ENCODE data around the gene TGFBR2. TPM values are rescaled to one million over a fixed set of nuclear protein-coding genes. Genes with fewer than 3 reads are reported as not detected.

Gene TGFBR2
- total and polyA plus RNA-seq, 2 experiments from 2014 or later, result 135 to 188 TPM

GRCh38 chr3:30710017-30710416 lies 103.6 kb downstream of the TGFBR2 start:
- Histone ChIP-seq H2AFZ (no peak overlapping the region), H3K9me3 (ENCODE audit: low read depth) (no peaks in the 10 kb centered on the region), H3K27me3 (replicated peaks; ENCODE audit: insufficient read depth) (no peaks in the 10 kb centered on the region), H3F3A (ENCODE audit: insufficient read depth) (no peaks in the 10 kb centered on the region), H3K4me2 (ENCODE audit: unreplicated experiment) (no peak overlapping the region), H3K9ac (no peak overlapping the region), H3K36me3 (ENCODE audit: low read depth) (no peaks in the 10 kb centered on the region), H4K20me1 (ENCODE audit: insufficient read depth) (no peaks in the 10 kb centered on the region), H3K4me1 (ENCODE audit: insufficient read depth) (no peaks in the 10 kb centered on the region), H3K27ac (no peak overlapping the region), H3K9me2 (ENCODE audit: insufficient read depth) (no peaks in the 10 kb centered on the region), H3K4me3 (no peak overlapping the region), H3K79me2 (ENCODE audit: insufficient read depth) (no peaks in the 10 kb centered on the region)
- in situ Hi-C loops (cut with MboI), result no loop called here
- WGBS, 2 experiments (ENCODE audit: low coverage in 1 of 2, low lambda C conversion rate in 2 of 2, missing lambda C conversion rate in 2 of 2), result 78 to 80% methylated on average over 7 of the region's 7 CpGs
- no peak for DNase-seq
- TF ChIP-seq EZH2phosphoT487 (IDR thresholded peaks at IDR 0.05; ENCODE audit: insufficient read depth, low read depth) (no peak), EZH2 (IDR thresholded peaks at IDR 0.05; ENCODE audit: insufficient read depth, poor library complexity, severe bottlenecking) (no peak)

GRCh38 chr3:30711151-30711550 lies 104.8 kb downstream of the TGFBR2 start:
- H3K27ac ChIP-seq, result no peak overlapping the region
- no peaks in the 10 kb centered on the region for H3F3A ChIP-seq (ENCODE audit: insufficient read depth)
- in situ Hi-C loops (cut with MboI), result no loop called here
- no peaks in the 10 kb centered on the region for H3K79me2 ChIP-seq (ENCODE audit: insufficient read depth)
- H3K9me3 ChIP-seq (ENCODE audit: low read depth), result no peaks in the 10 kb centered on the region
- no peaks in the 10 kb centered on the region for H4K20me1 ChIP-seq (ENCODE audit: insufficient read depth)
- H3K4me2 ChIP-seq (ENCODE audit: unreplicated experiment), result no peak overlapping the region
- no peak overlapping the region for H2AFZ ChIP-seq
- no peak overlapping the region for H3K4me3 ChIP-seq
- no peak overlapping the region for H3K9ac ChIP-seq
- no peaks in the 10 kb centered on the region for H3K4me1 ChIP-seq (ENCODE audit: insufficient read depth)
- no peak for TF ChIP-seq EZH2 (IDR thresholded peaks at IDR 0.05; ENCODE audit: insufficient read depth, poor library complexity, severe bottlenecking)
- no peak for TF ChIP-seq EZH2phosphoT487 (IDR thresholded peaks at IDR 0.05; ENCODE audit: insufficient read depth, low read depth)
- no peaks in the 10 kb centered on the region for H3K36me3 ChIP-seq (ENCODE audit: low read depth)
- no peaks in the 10 kb centered on the region for H3K9me2 ChIP-seq (ENCODE audit: insufficient read depth)
- H3K27me3 ChIP-seq (replicated peaks; ENCODE audit: insufficient read depth), result no peaks in the 10 kb centered on the region
- DNase-seq, result no peak

GRCh38 chr3:30711867-30712266 lies 105.5 kb downstream of the TGFBR2 start:
- TF ChIP-seq EZH2 (IDR thresholded peaks at IDR 0.05; ENCODE audit: insufficient read depth, poor library complexity, severe bottlenecking) (no peak), EZH2phosphoT487 (IDR thresholded peaks at IDR 0.05; ENCODE audit: insufficient read depth, low read depth) (no peak)
- Histone ChIP-seq H3K9me2 (ENCODE audit: insufficient read depth) (no peaks in the 10 kb centered on the region), H3K27ac (no peak overlapping the region), H3K4me3 (no peak overlapping the region), H3K9ac (no peak overlapping the region), H2AFZ (no peak overlapping the region), H3K36me3 (ENCODE audit: low read depth) (no peaks in the 10 kb centered on the region), H3K9me3 (ENCODE audit: low read depth) (no peaks in the 10 kb centered on the region), H4K20me1 (ENCODE audit: insufficient read depth) (no peaks in the 10 kb centered on the region), H3F3A (ENCODE audit: insufficient read depth) (no peaks in the 10 kb centered on the region), H3K79me2 (ENCODE audit: insufficient read depth) (no peaks in the 10 kb centered on the region), H3K27me3 (replicated peaks; ENCODE audit: insufficient read depth) (no peaks in the 10 kb centered on the region), H3K4me1 (ENCODE audit: insufficient read depth) (no peaks in the 10 kb centered on the region), H3K4me2 (ENCODE audit: unreplicated experiment) (no peak overlapping the region)
- WGBS, 2 experiments (ENCODE audit: low coverage in 1 of 2, low lambda C conversion rate in 2 of 2, missing lambda C conversion rate in 2 of 2), result 94 to 95% methylated on average over 2 of the region's 2 CpGs
- no peak for DNase-seq
- in situ Hi-C loops (cut with MboI), result no loop called here

GRCh38 chr3:30712991-30713390 lies 106.6 kb downstream of the TGFBR2 start:
- H3K36me3 ChIP-seq (ENCODE audit: low read depth), result no peaks in the 10 kb centered on the region
- in situ Hi-C loops (cut with MboI), result no loop called here
- no peaks in the 10 kb centered on the region for H3F3A ChIP-seq (ENCODE audit: insufficient read depth)
- no peak overlapping the region for H3K27ac ChIP-seq
- no peaks in the 10 kb centered on the region for H3K4me1 ChIP-seq (ENCODE audit: insufficient read depth)
- H3K4me2 ChIP-seq (ENCODE audit: unreplicated experiment), result no peak overlapping the region
- no peaks in the 10 kb centered on the region for H3K9me3 ChIP-seq (ENCODE audit: low read depth)
- H3K9me2 ChIP-seq (ENCODE audit: insufficient read depth), result no peaks in the 10 kb centered on the region
- H2AFZ ChIP-seq, result no peak overlapping the region
- H3K27me3 ChIP-seq (replicated peaks; ENCODE audit: insufficient read depth), result no peaks in the 10 kb centered on the region
- H3K9ac ChIP-seq, result no peak overlapping the region
- no peaks in the 10 kb centered on the region for H4K20me1 ChIP-seq (ENCODE audit: insufficient read depth)
- 91 to 93% methylated on average over 4 of the region's 4 CpGs for whole genome bisulfite sequencing, 2 experiments (ENCODE audit: low coverage in 1 of 2, low lambda C conversion rate in 2 of 2, missing lambda C conversion rate in 2 of 2)
- no peak overlapping the region for H3K4me3 ChIP-seq
- DNase-seq, result no peak
- H3K79me2 ChIP-seq (ENCODE audit: insufficient read depth), result no peaks in the 10 kb centered on the region
- TF ChIP-seq EZH2phosphoT487 (IDR thresholded peaks at IDR 0.05; ENCODE audit: insufficient read depth, low read depth) (no peak), EZH2 (IDR thresholded peaks at IDR 0.05; ENCODE audit: insufficient read depth, poor library complexity, severe bottlenecking) (no peak)

- H3F3A ChIP-seq (ENCODE audit: insufficient read depth), result no peaks in the 10 kb centered on the region
- no peaks in the 10 kb centered on the region for H3K79me2 ChIP-seq (ENCODE audit: insufficient read depth)
- no peak overlapping the region for H3K9ac ChIP-seq
- H2AFZ ChIP-seq, result no peak overlapping the region
- no peaks in the 10 kb centered on the region for H3K9me3 ChIP-seq (ENCODE audit: low read depth)
- no peak for TF ChIP-seq EZH2phosphoT487 (IDR thresholded peaks at IDR 0.05; ENCODE audit: insufficient read depth, low read depth)
- no peak for TF ChIP-seq EZH2 (IDR thresholded peaks at IDR 0.05; ENCODE audit: insufficient read depth, poor library complexity, severe bottlenecking)
- H3K27me3 ChIP-seq (replicated peaks; ENCODE audit: insufficient read depth), result no peaks in the 10 kb centered on the region
- H3K9me2 ChIP-seq (ENCODE audit: insufficient read depth), result no peaks in the 10 kb centered on the region
- in situ Hi-C loops (cut with MboI), result no loop called here
- H3K27ac ChIP-seq, result no peak overlapping the region
- H3K4me2 ChIP-seq (ENCODE audit: unreplicated experiment), result no peak overlapping the region
- 93 to 98% methylated on average over 3 of the region's 3 CpGs for WGBS, 2 experiments (ENCODE audit: low coverage in 1 of 2, low lambda C conversion rate in 2 of 2, missing lambda C conversion rate in 2 of 2)
- no peaks in the 10 kb centered on the region for H4K20me1 ChIP-seq (ENCODE audit: insufficient read depth)
- no peak for DNase-seq
- H3K4me3 ChIP-seq, result no peak overlapping the region
- no peaks in the 10 kb centered on the region for H3K4me1 ChIP-seq (ENCODE audit: insufficient read depth)
- H3K36me3 ChIP-seq (ENCODE audit: low read depth), result no peaks in the 10 kb centered on the region
Observed at GRCh38 chr3:30713885-30714503, 107.6 kb downstream of the TGFBR2 start.
